NCI-H1417 (cell line): Measurements from ENCODE around the gene CUEDC1.

Experiments
- DNase-seq, 3 experiments: peaks; one replicate each; lab custom pipeline; 2025; lab: John Stamatoyannopoulos, UW

CUEDC1 gene

GRCh38 chr17:57957886-57958285, 2.7 kb upstream of the CUEDC1 start:
- DNase-seq, result no peak

GRCh38 chr17:57957120-57957850, 2.1 kb upstream of the CUEDC1 start:
- DNase-seq, result no peak

GRCh38 chr17:57956291-57957119, 1.3 kb upstream of the CUEDC1 start:
- peak in 2 of 3 experiments; percentile 41 to 72 for DNase-seq

- DNase-seq, result peak; percentile 57 to 85 (median 71)
These were observed 622 bp downstream of the CUEDC1 start for GRCh38 chr17:57954397-57955182.

GRCh38 chr17:57953705-57954396, 1.4 kb downstream of the CUEDC1 start:
- DNase-seq, result no peak

GRCh38 chr17:57953219-57953618, 2.0 kb downstream of the CUEDC1 start:
- DNase-seq, result no peak

GRCh38 chr17:57949649-57950048, 5.6 kb downstream of the CUEDC1 start:
- peak in 1 of 3 experiments; percentile 50 for DNase-seq

GRCh38 chr17:57948555-57949420, 6.4 kb downstream of the CUEDC1 start:
- DNase-seq, result no peak

GRCh38 chr17:57948169-57948554, 7.0 kb downstream of the CUEDC1 start:
- no peak for DNase-seq

GRCh38 chr17:57947369-57947768, 7.8 kb downstream of the CUEDC1 start:
- DNase-seq, result no peak

- DNase-seq, result peak; percentile 47 to 72 (median 52)
These were observed 8.3 kb downstream of the CUEDC1 start for GRCh38 chr17:57946798-57947358.

- peak in 1 of 3 experiments; percentile 27 for DNase-seq
These were observed 9.0 kb downstream of the CUEDC1 start for GRCh38 chr17:57945996-57946797.

GRCh38 chr17:57944908-57945307, 10.3 kb downstream of the CUEDC1 start:
- DNase-seq, result no peak

- DNase-seq, result no peak
These were observed 11.6 kb downstream of the CUEDC1 start for GRCh38 chr17:57943645-57944044.

GRCh38 chr17:57943140-57943539, 12.1 kb downstream of the CUEDC1 start:
- DNase-seq, result no peak

- no peak for DNase-seq
These were observed 13.5 kb downstream of the CUEDC1 start for GRCh38 chr17:57941384-57942370.

- DNase-seq, result peak; percentile 66 to 86 (median 72)
These were observed 14.4 kb downstream of the CUEDC1 start for GRCh38 chr17:57940653-57941329.

- peak; percentile 68 to 85 (median 74) for DNase-seq
These were observed 15.0 kb downstream of the CUEDC1 start for GRCh38 chr17:57940231-57940630.
